ENCODE measurements around the gene CHCHD3. TPM values are rescaled to one million over a fixed set of nuclear protein-coding genes. Genes with fewer than 3 reads are reported as not detected.

Gene CHCHD3
- total and polyA plus RNA-seq, 2 donors from 2014 or later, result 53.9 to 77.3 TPM

- TF ChIP-seq, protein P1, sequence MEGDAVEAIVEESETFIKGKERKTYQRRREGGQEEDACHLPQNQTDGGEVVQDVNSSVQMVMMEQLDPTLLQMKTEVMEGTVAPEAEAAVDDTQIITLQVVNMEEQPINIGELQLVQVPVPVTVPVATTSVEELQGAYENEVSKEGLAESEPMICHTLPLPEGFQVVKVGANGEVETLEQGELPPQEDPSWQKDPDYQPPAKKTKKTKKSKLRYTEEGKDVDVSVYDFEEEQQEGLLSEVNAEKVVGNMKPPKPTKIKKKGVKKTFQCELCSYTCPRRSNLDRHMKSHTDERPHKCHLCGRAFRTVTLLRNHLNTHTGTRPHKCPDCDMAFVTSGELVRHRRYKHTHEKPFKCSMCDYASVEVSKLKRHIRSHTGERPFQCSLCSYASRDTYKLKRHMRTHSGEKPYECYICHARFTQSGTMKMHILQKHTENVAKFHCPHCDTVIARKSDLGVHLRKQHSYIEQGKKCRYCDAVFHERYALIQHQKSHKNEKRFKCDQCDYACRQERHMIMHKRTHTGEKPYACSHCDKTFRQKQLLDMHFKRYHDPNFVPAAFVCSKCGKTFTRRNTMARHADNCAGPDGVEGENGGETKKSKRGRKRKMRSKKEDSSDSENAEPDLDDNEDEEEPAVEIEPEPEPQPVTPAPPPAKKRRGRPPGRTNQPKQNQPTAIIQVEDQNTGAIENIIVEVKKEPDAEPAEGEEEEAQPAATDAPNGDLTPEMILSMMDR (IDR thresholded peaks at IDR 0.05; ENCODE audit: borderline replicate concordance, extremely low read depth, insufficient read depth), result no peak
- FAIRE-seq (no peak), DNase-seq (no peak)
- no peak overlapping the region for H3K27ac ChIP-seq (ENCODE audit: low read depth in 2 of 2, low read length in 2 of 2)
- no peak overlapping the region for H3K9ac ChIP-seq (ENCODE audit: low read length in 3 of 3)
- no peaks in the 10 kb centered on the region for H3K36me3 ChIP-seq (ENCODE audit: control insufficient read depth in 2 of 3, insufficient read depth in 3 of 3, low read length in 3 of 3)
- intact Hi-C loops (cut with DNase I), result no loop called here
- no peaks in the 10 kb centered on the region for H3K27me3 ChIP-seq (ENCODE audit: control insufficient read depth, insufficient read depth, low read length)
- no peak overlapping the region for H3K4me3 ChIP-seq (ENCODE audit: low read length in 3 of 3)
- no peaks in the 10 kb centered on the region for H3K9me3 ChIP-seq (ENCODE audit: control insufficient read depth in 2 of 3, insufficient read depth in 1 of 3, low read length in 3 of 3)
- peaks cover 0 to 4% (median 2%) of the 10 kb centered on the region in 3 donors for H3K4me1 ChIP-seq (ENCODE audit: control insufficient read depth in 2 of 3, insufficient read depth in 2 of 3, low read depth in 1 of 3, low read length in 3 of 3)
These were observed 25.3 kb downstream of the CHCHD3 start for GRCh38 chr7:133056370-133057238.

DNA sequence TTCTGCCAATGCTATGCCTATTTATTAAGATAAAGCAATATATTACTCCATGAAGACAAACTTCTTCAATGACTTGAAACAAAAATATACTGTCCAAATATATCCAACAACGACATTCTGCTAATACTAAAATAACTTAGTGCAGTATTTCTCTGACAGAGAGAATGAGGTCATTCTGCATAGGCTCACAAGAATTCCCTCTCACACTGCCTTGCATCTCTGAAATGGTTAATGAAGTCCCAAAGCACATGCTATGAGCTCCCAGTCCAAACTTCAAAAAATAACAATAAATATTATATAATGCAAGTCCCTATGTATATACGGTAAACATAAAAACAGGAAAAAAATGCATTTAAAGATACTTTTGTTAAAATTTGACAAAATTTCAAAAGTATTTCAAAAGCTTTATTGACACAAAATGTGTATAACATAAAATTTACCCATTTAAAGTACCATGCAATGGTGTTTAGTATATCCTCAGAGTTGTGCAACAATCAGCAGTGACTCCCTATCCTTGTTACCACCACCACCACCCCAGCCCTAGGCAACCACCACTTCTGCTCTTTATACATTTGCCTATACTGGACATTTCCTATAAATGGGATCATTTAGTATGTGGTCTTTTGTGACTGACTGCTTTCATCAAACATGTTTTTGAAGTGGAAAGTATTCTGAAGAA lies 27.6 kb downstream of the CHCHD3 start:
- FAIRE-seq, result no peak

GRCh38 chr7:133053321-133053891 lies 28.5 kb downstream of the CHCHD3 start:
- Histone ChIP-seq H3K27me3 (ENCODE audit: control insufficient read depth, insufficient read depth, low read length) (no peaks in the 10 kb centered on the region), H3K27ac (ENCODE audit: low read depth in 2 of 2, low read length in 2 of 2) (no peak overlapping the region), H3K9ac (ENCODE audit: low read length in 3 of 3) (no peak overlapping the region), H3K9me3 (ENCODE audit: control insufficient read depth in 2 of 3, insufficient read depth in 1 of 3, low read length in 3 of 3) (no peaks in the 10 kb centered on the region), H3K4me3 (ENCODE audit: low read length in 3 of 3) (no peak overlapping the region), H3K4me1 (ENCODE audit: control insufficient read depth in 2 of 3, insufficient read depth in 2 of 3, low read depth in 1 of 3, low read length in 3 of 3) (peaks cover 0 to 4% (median 2%) of the 10 kb centered on the region in 3 donors), H3K36me3 (ENCODE audit: control insufficient read depth in 2 of 3, insufficient read depth in 3 of 3, low read length in 3 of 3) (no peaks in the 10 kb centered on the region)
- TF ChIP-seq, protein P1 (IDR thresholded peaks at IDR 0.05; ENCODE audit: borderline replicate concordance, extremely low read depth, insufficient read depth), result no peak
- intact Hi-C loops (cut with DNase I), result no loop called here
- DNase-seq (no peak), FAIRE-seq (no peak)

More for the DNA sequence above, 27.6 kb downstream of the CHCHD3 start:
- Histone ChIP-seq H3K4me3 (ENCODE audit: low read length in 3 of 3) (no peak overlapping the region), H3K27me3 (ENCODE audit: control insufficient read depth, insufficient read depth, low read length) (no peaks in the 10 kb centered on the region), H3K27ac (ENCODE audit: low read depth in 2 of 2, low read length in 2 of 2) (no peak overlapping the region), H3K4me1 (ENCODE audit: control insufficient read depth in 2 of 3, insufficient read depth in 2 of 3, low read depth in 1 of 3, low read length in 3 of 3) (peaks cover 0 to 4% (median 2%) of the 10 kb centered on the region in 3 donors), H3K9me3 (ENCODE audit: control insufficient read depth in 2 of 3, insufficient read depth in 1 of 3, low read length in 3 of 3) (no peaks in the 10 kb centered on the region), H3K36me3 (ENCODE audit: control insufficient read depth in 2 of 3, insufficient read depth in 3 of 3, low read length in 3 of 3) (no peaks in the 10 kb centered on the region), H3K9ac (ENCODE audit: low read length in 3 of 3) (no peak overlapping the region)
- intact Hi-C loops (cut with DNase I), result no loop called here
- TF ChIP-seq, protein P1 (IDR thresholded peaks at IDR 0.05; ENCODE audit: borderline replicate concordance, extremely low read depth, insufficient read depth), result no peak
- no peak for DNase-seq

All from kidney (tissue), 14 donors.